ENCODE results near the gene KLRK1.

KLRK1 gene

DNA sequence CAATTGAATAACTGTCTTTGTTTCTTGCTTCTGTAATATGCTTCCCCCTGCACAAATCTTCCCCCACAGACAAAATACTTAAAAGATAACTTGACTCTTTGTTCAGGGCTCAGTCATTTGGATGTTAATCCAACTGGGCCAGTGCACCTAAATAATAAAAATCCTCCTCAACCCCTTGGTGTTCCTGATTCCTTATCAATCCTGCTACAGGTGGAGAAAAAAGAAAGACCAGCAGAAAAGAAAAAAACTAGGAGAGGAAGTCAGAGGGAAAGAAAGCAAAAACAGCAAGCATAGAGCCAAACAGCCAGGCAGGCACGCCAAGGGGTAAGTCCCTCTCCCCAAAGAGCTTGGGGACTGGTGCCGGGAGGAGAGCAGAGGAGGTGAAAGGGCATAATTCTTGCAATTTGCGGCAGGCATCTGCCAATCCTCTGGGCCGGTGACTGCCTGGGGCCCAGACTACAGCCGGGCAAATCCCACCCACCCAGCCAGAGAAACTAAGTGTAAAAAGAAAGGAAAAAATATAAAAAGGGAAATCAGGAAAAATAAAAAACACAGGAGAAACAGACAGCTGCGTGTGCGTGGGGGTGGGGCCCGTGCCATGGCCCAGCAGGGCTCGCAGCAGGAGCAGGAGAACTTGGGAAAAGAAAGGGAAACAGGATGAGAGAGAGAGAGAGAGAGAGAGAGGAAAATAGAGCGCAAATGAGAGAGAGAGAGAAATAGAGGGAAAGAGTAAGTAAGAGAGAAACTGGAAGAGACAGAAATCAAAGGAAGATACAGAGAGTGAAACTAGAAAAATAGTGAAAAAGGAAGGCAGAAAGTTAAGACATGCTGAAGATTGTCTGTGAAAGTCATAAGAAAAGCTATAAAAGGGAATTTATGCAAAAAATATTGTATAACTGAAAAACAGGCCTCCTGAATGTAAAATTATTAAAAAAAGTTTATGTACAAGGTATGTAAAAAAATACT lies 21.4 kb downstream of the KLRK1 start:
- TF ChIP-seq, protein P1, sequence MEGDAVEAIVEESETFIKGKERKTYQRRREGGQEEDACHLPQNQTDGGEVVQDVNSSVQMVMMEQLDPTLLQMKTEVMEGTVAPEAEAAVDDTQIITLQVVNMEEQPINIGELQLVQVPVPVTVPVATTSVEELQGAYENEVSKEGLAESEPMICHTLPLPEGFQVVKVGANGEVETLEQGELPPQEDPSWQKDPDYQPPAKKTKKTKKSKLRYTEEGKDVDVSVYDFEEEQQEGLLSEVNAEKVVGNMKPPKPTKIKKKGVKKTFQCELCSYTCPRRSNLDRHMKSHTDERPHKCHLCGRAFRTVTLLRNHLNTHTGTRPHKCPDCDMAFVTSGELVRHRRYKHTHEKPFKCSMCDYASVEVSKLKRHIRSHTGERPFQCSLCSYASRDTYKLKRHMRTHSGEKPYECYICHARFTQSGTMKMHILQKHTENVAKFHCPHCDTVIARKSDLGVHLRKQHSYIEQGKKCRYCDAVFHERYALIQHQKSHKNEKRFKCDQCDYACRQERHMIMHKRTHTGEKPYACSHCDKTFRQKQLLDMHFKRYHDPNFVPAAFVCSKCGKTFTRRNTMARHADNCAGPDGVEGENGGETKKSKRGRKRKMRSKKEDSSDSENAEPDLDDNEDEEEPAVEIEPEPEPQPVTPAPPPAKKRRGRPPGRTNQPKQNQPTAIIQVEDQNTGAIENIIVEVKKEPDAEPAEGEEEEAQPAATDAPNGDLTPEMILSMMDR (IDR thresholded peaks at IDR 0.05): no peak

GRCh38 chr12:10366875-10367274 lies 23.0 kb downstream of the KLRK1 start:
- TF ChIP-seq, protein P1 (IDR thresholded peaks at IDR 0.05): peak; percentile 83

GRCh38 chr12:10365696-10366405 lies 24.0 kb downstream of the KLRK1 start:
- TF ChIP-seq, protein P1 (IDR thresholded peaks at IDR 0.05): peak; percentile 22; the same call in 1 of the 2 replicates

- TF ChIP-seq, protein P1 (IDR thresholded peaks at IDR 0.05): no peak
These were observed 24.8 kb downstream of the KLRK1 start for GRCh38 chr12:10364815-10365622.

- TF ChIP-seq, protein P1 (IDR thresholded peaks at IDR 0.05): no peak
These were observed 25.7 kb downstream of the KLRK1 start for GRCh38 chr12:10363914-10364814.

DNA sequence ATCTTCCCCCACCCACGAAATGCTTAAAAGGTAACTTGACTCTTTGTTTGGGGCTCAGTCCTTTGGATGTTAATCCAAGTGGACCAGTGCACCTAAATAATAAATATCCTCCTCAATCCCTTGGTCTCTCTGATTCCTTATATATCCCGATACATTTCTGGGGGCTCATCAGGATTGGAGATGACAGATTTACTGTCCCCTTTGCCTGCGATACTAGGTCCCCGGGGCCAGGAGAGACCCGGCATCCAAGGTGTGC lies 26.3 kb downstream of the KLRK1 start:
- TF ChIP-seq, protein P1 (IDR thresholded peaks at IDR 0.05): no peak
